Smooth muscle cell (in vitro differentiated cells): Measurements from ENCODE around the gene ISY1. TPM values are rescaled to one million over a fixed set of nuclear protein-coding genes. Genes with fewer than 3 reads are reported as not detected.

Source experiments
- DNase-seq: peaks from one replicate; lab custom pipeline; 2025; ENCODE audit not compliant: unreplicated experiment; lab: John Stamatoyannopoulos, UW
- H2AFZ ChIP-seq: fragments of 200-600 bp; sonication (generic); 2 replicates; pipeline ENCODE4 v1.6.0; 2016; ENCODE audit warnings: antibody characterized with exemption, low read depth, mild to moderate bottlenecking
- H3F3A ChIP-seq: fragments of 200-600 bp; sonication (generic); 2 replicates; pipeline ENCODE4 v1.6.0; 2017; ENCODE audit warnings: antibody characterized with exemption, low read depth
- H3K27ac ChIP-seq: fragments of 200-600 bp; sonication (generic); 2 replicates; pipeline ENCODE4 v1.5.1; 2016; ENCODE audit warnings: low read depth, mild to moderate bottlenecking
- H3K27me3 ChIP-seq: fragments of 200-600 bp; sonication (generic); 2 replicates; pipeline ENCODE4 v1.6.1; 2016; ENCODE audit warnings: low read depth, mild to moderate bottlenecking
- H3K36me3 ChIP-seq: fragments of 200-600 bp; sonication (generic); 2 replicates; pipeline ENCODE4 v1.5.1; 2016; ENCODE audit warnings: low read depth
- H3K4me1 ChIP-seq: fragments of 200-600 bp; sonication (generic); 2 replicates; pipeline ENCODE4 v1.5.1; 2016; ENCODE audit warnings: low read depth
- H3K4me2 ChIP-seq: fragments of 200-600 bp; sonication (generic); 2 replicates; pipeline ENCODE4 v1.6.0; 2016; ENCODE audit warnings: mild to moderate bottlenecking
- H3K4me3 ChIP-seq: fragments of 200-600 bp; sonication (generic); 2 replicates; pipeline ENCODE4 v1.5.1; 2016; ENCODE audit warnings: mild to moderate bottlenecking
- H3K79me2 ChIP-seq: fragments of 200-600 bp; sonication (generic); 2 replicates; pipeline ENCODE4 v1.6.0; 2016; ENCODE audit warnings: low read depth, mild to moderate bottlenecking
- H3K9ac ChIP-seq: fragments of 200-600 bp; sonication (generic); 2 replicates; pipeline ENCODE4 v1.6.0; 2016; ENCODE audit warnings: low read depth
- H3K9me3 ChIP-seq: fragments of 200-600 bp; sonication (generic); replicated peaks from 2 replicates; pipeline ENCODE4 v1.5.1; 2016; ENCODE audit warnings: low read depth
- H4K20me1 ChIP-seq: fragments of 200-600 bp; sonication (generic); 2 replicates; pipeline ENCODE4 v1.6.0; 2016; ENCODE audit warnings: low read depth
- WGBS: methylation state at CpG from one replicate; pipeline ENCODE4 v1.1.7; 2016; ENCODE audit warnings: low lambda C conversion rate; 5-methylcytosine and 5-hydroxymethylcytosine counted together
- polyA plus RNA-seq: library from polyadenylated mRNA; unstranded; fragments of >200 nt; fragmentation: Nextera tagmentation; extraction: Ambion mirVana; gene quantifications from 2 replicates; pipeline ENCODE4 v1.2.1, GENCODE V29; 2016
- total RNA-seq: library from RNA; depleted of rRNA; stranded (reverse); fragments of >200 nt; gene quantifications from 2 replicates; pipeline ENCODE4 v1.2.3, GENCODE V29; 2014
- TF ChIP-seq, protein P1 (sequence below): fragments of 200-600 bp; sonication (generic); IDR thresholded peaks from 2 replicates; pipeline ENCODE4 v1.5.1; 2017; ENCODE audit warnings: borderline replicate concordance, mild to moderate bottlenecking, antibody characterized with exemption; ENCODE audit not compliant: insufficient read depth, poor library complexity, severe bottlenecking

The ISY1 gene
- total and polyA plus RNA-seq, 2 experiments from 2014 or later = 10.2 to 47.3 TPM

- Histone ChIP-seq H4K20me1 (peaks cover 42% of the 10 kb centered on the region), H3K36me3 (no peaks in the 10 kb centered on the region), H3K4me3 (peak overlapping the region; percentile 80), H3K4me2 (peak overlapping the region; percentile 86), H3K27ac (peak overlapping the region; percentile 73), H3K9ac (peak overlapping the region; percentile 83), H3F3A (peaks cover 23% of the 10 kb centered on the region), H3K79me2 (peaks cover 37% of the 10 kb centered on the region), H3K27me3 (no peaks in the 10 kb centered on the region), H3K4me1 (peaks cover 19% of the 10 kb centered on the region), H2AFZ (peak overlapping the region; percentile 69), H3K9me3 (no peaks in the 10 kb centered on the region)
- DNase-seq = no peak
- TF ChIP-seq, protein P1, sequence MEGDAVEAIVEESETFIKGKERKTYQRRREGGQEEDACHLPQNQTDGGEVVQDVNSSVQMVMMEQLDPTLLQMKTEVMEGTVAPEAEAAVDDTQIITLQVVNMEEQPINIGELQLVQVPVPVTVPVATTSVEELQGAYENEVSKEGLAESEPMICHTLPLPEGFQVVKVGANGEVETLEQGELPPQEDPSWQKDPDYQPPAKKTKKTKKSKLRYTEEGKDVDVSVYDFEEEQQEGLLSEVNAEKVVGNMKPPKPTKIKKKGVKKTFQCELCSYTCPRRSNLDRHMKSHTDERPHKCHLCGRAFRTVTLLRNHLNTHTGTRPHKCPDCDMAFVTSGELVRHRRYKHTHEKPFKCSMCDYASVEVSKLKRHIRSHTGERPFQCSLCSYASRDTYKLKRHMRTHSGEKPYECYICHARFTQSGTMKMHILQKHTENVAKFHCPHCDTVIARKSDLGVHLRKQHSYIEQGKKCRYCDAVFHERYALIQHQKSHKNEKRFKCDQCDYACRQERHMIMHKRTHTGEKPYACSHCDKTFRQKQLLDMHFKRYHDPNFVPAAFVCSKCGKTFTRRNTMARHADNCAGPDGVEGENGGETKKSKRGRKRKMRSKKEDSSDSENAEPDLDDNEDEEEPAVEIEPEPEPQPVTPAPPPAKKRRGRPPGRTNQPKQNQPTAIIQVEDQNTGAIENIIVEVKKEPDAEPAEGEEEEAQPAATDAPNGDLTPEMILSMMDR = no peak
- WGBS = 1% methylated on average over 48 of the region's 80 CpGs
Measured at GRCh38 chr3:129121016-129121791, 39.7 kb downstream of the ISY1 start.

DNA sequence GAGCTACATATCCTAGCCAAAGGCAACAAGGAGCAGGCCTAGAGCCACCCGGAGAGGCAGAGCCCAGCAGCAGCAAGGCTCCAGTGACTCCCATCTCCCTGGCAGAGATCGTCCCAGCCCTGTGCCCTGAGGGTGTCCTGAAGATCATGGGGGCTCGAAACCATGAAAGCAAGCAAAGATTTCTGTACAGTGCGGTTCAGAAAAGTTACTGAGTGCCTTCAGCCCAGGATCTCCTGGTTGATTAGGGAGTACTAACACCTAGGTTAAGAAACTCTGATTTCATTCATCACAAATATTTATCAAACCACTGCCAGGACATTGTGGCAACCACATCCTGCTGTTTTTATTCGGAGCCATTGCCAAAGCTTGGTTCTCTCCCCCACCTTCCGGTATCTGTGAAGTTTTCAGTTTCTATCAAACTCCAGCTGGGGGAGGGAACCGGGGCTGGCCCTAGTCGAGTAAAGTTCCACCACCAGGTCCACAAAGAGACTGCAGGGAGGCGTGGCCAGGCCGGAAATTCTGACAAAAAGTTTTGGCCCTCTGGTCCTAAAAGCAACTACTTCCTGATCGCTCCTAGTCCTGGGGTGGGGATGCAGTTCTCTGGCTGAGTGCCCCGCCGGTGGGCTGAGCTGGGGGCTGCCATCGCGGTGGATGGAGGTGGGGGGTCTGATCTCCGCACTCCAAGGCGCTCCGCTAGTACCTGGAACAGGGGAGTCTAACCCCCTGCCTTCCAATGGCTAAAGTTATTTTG is 40.4 kb downstream of the ISY1 start:
- H3F3A ChIP-seq = peaks cover 23% of the 10 kb centered on the region
- H3K27me3 ChIP-seq = no peaks in the 10 kb centered on the region
- peak overlapping the region; percentile 80 for H3K4me3 ChIP-seq
- peaks cover 19% of the 10 kb centered on the region for H3K4me1 ChIP-seq
- H3K36me3 ChIP-seq = no peaks in the 10 kb centered on the region
- no peaks in the 10 kb centered on the region for H3K9me3 ChIP-seq
- H4K20me1 ChIP-seq = peaks cover 50% of the 10 kb centered on the region
- H3K79me2 ChIP-seq = peaks cover 45% of the 10 kb centered on the region
- WGBS = 8% methylated on average over 18 of the region's 18 CpGs
- TF ChIP-seq, protein P1 = no peak
- H2AFZ ChIP-seq = peak overlapping the region; percentile 34
- peak overlapping the region; percentile 73 for H3K27ac ChIP-seq
- H3K9ac ChIP-seq = peak overlapping the region; percentile 83
- DNase-seq = peak; percentile 42
- H3K4me2 ChIP-seq = peak overlapping the region; percentile 86

DNA sequence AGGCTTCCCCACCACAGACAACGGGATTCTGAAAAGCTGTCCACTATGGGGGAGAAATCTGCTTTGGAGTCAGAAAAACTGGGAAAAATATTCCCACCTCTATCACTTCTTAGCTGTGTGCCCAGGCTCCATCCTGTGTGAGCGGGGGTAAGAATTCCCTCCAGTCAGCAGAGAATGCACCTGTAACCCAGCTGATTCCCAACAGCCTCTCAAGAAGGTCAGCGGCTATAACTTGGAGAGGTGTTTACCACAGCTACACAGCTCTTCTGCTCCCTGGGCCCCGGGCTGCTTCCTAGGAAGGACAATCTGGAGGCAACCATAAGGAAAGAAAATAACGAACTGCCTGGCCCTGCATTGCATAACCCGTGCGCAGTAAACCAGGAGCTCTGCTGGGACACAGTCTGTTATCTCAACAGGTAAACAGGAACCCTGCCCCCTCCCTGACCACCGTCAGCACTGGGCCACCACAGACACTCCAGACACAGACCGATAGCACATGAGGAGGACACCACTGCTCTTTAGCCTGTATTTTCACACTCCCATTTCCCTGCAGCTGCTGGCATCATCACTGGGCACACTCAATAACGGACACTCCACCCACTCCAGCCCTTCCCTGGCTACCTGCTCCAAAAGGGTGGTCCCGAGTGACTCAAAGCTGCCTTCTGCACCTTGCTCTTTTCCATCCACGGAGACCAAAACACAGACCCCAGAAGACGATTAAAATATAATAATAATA is 41.3 kb downstream of the ISY1 start:
- Histone ChIP-seq H2AFZ (no peak overlapping the region), H3K4me3 (peak overlapping the region; percentile 80), H3K27ac (peak overlapping the region; percentile 73), H3K36me3 (no peaks in the 10 kb centered on the region), H3K4me2 (peak overlapping the region; percentile 86), H3K9ac (peak overlapping the region; percentile 83), H3K4me1 (peaks cover 19% of the 10 kb centered on the region), H3F3A (peaks cover 23% of the 10 kb centered on the region), H3K9me3 (no peaks in the 10 kb centered on the region), H4K20me1 (peaks cover 59% of the 10 kb centered on the region), H3K79me2 (peaks cover 54% of the 10 kb centered on the region), H3K27me3 (no peaks in the 10 kb centered on the region)
- TF ChIP-seq, protein P1 = no peak
- WGBS = 59% methylated on average over 13 of the region's 13 CpGs
- no peak for DNase-seq
